Measurements from ENCODE around the gene ISX. TPM values are rescaled to one million over a fixed set of nuclear protein-coding genes. Genes with fewer than 3 reads are reported as not detected.

ISX gene
- total RNA-seq, 1 donor from 2014 or later = not detected

GRCh38 chr22:35114131-35114980 is 48.4 kb downstream of the ISX start:
- H3K27me3 ChIP-seq (ENCODE audit: control insufficient read depth, insufficient read depth, low read length) = no peaks in the 10 kb centered on the region
- H3K4me3 ChIP-seq (ENCODE audit: low read depth, low read length) = no peak overlapping the region
- no peak for TF ChIP-seq CTCF (IDR thresholded peaks at IDR 0.05; ENCODE audit: insufficient read depth, low read length, poor library complexity, severe bottlenecking)
- no peaks in the 10 kb centered on the region for H3K36me3 ChIP-seq (ENCODE audit: control insufficient read depth, insufficient read depth, low read length)
- no peak for DNase-seq (ENCODE audit: low read depth)

GRCh38 chr22:35115515-35115914 is 49.6 kb downstream of the ISX start:
- TF ChIP-seq CTCF (IDR thresholded peaks at IDR 0.05; ENCODE audit: insufficient read depth, low read length, poor library complexity, severe bottlenecking) = no peak
- H3K4me3 ChIP-seq (ENCODE audit: low read depth, low read length) = no peak overlapping the region
- H3K27me3 ChIP-seq (ENCODE audit: control insufficient read depth, insufficient read depth, low read length) = no peaks in the 10 kb centered on the region
- H3K36me3 ChIP-seq (ENCODE audit: control insufficient read depth, insufficient read depth, low read length) = no peaks in the 10 kb centered on the region
- DNase-seq (ENCODE audit: low read depth) = no peak

GRCh38 chr22:35116269-35116668 is 50.3 kb downstream of the ISX start:
- no peak for TF ChIP-seq CTCF (IDR thresholded peaks at IDR 0.05; ENCODE audit: insufficient read depth, low read length, poor library complexity, severe bottlenecking)
- DNase-seq (ENCODE audit: low read depth) = no peak
- no peaks in the 10 kb centered on the region for H3K27me3 ChIP-seq (ENCODE audit: control insufficient read depth, insufficient read depth, low read length)
- no peaks in the 10 kb centered on the region for H3K36me3 ChIP-seq (ENCODE audit: control insufficient read depth, insufficient read depth, low read length)
- H3K4me3 ChIP-seq (ENCODE audit: low read depth, low read length) = no peak overlapping the region

- no peaks in the 10 kb centered on the region for H3K27me3 ChIP-seq (ENCODE audit: control insufficient read depth, insufficient read depth, low read length)
- H3K36me3 ChIP-seq (ENCODE audit: control insufficient read depth, insufficient read depth, low read length) = no peaks in the 10 kb centered on the region
- no peak for DNase-seq (ENCODE audit: low read depth)
- no peak overlapping the region for H3K4me3 ChIP-seq (ENCODE audit: low read depth, low read length)
- TF ChIP-seq CTCF (IDR thresholded peaks at IDR 0.05; ENCODE audit: insufficient read depth, low read length, poor library complexity, severe bottlenecking) = no peak
These were observed 50.9 kb downstream of the ISX start for GRCh38 chr22:35116817-35117216.

GRCh38 chr22:35119494-35119893 is 53.5 kb downstream of the ISX start:
- Histone ChIP-seq H3K36me3 (ENCODE audit: control insufficient read depth, insufficient read depth, low read length) (no peaks in the 10 kb centered on the region), H3K4me3 (ENCODE audit: low read depth, low read length) (no peak overlapping the region), H3K27me3 (ENCODE audit: control insufficient read depth, insufficient read depth, low read length) (no peaks in the 10 kb centered on the region)
- no peak for DNase-seq (ENCODE audit: low read depth)
- TF ChIP-seq CTCF (IDR thresholded peaks at IDR 0.05; ENCODE audit: insufficient read depth, low read length, poor library complexity, severe bottlenecking) = no peak
